K562 (cell line): ENCODE measurements around the gene STK25. TPM values are rescaled to one million over a fixed set of nuclear protein-coding genes. Genes with fewer than 3 reads are reported as not detected.

Source experiments
- ATAC-seq: fragments of 200-7000 bp; cut with Tn5 transposase; 3 replicates; pipeline ENCODE4 v1.9.1; 2020; ENCODE audit warnings: moderate library complexity
- BruUV-seq: library from RNA; stranded (reverse); fragments of 400-500 nt; replicated peaks from 2 replicates; lab custom pipeline; 2021; lab: Mats Ljungman, UMichigan
- CTCF ChIA-PET: fragments of 300-600 bp; formaldehyde crosslinking; extraction: SDS; loops from one replicate; lab custom pipeline; 2021; ENCODE audit warnings: low intra/inter-chr PET ratio; lab: Yijun Ruan, JAX
- POLR2A ChIA-PET: fragments of 300-600, 350-650 bp; sonication (Branson Sonifier 250); formaldehyde crosslinking; extraction: SDS; loops from one replicate; lab custom pipeline; 2021; ENCODE audit warnings: antibody characterized with exemption, inconsistent platforms; lab: Yijun Ruan, JAX
- DNase-seq, 4 experiments: peaks; one replicate each; pipeline versions ENCODE4 v3.0.0 to v3.0.0-alpha.2; 2011 to 2018; ENCODE audit warnings: low spot score in 3 of 4, mixed read lengths in 3 of 4; ENCODE audit errors: extremely low read depth in 1 of 4
- FAIRE-seq: peaks from 2 replicates; lab custom pipeline; 2011; peaks lifted over from hg19 to GRCh38; lab: Jason Lieb, UNC
- H2AFZ ChIP-seq: 2 replicates; pipeline ENCODE4 v1.6.0; 2011; ENCODE audit warnings: low read depth, low read length, control low read depth, inconsistent platforms
- H3K27ac ChIP-seq: fragments of 200-600 bp; 3 replicates; pipeline ENCODE4 v1.8.0; 2011; ENCODE audit warnings: low read depth, mild to moderate bottlenecking, control low read depth, inconsistent platforms, low read length, moderate library complexity, mixed read lengths; ENCODE audit errors: extremely low read depth
- H3K27me3 ChIP-seq, 2 experiments: fragments of 300-600 bp in 1 of 2; 2 replicates in 1 of 2; 3 replicates in 1 of 2; pipeline versions ENCODE4 v1.6.0 to v1.8.0; 2011; ENCODE audit warnings: inconsistent platforms in 2 of 2, low read length in 2 of 2, mild to moderate bottlenecking in 1 of 2, mixed read lengths in 1 of 2, moderate library complexity in 1 of 2; ENCODE audit not compliant: control insufficient read depth in 2 of 2, insufficient read depth in 2 of 2
- H3K36me3 ChIP-seq: fragments of 300-600 bp; 3 replicates; pipeline ENCODE4 v1.8.0; 2011; ENCODE audit warnings: mild to moderate bottlenecking, low read length, inconsistent platforms; ENCODE audit not compliant: control insufficient read depth, insufficient read depth
- H3K4me1 ChIP-seq, 2 experiments: fragments of 200-600 bp in 1 of 2; replicated peaks in 1 of 2; 2 replicates in 1 of 2; 3 replicates in 1 of 2; pipeline versions ENCODE4 v1.5.1 to v1.8.0; 2011; ENCODE audit warnings: inconsistent platforms in 2 of 2, low read length in 2 of 2, mild to moderate bottlenecking in 1 of 2, mixed read lengths in 1 of 2, moderate library complexity in 1 of 2; ENCODE audit not compliant: control insufficient read depth in 2 of 2, insufficient read depth in 2 of 2
- H3K4me2 ChIP-seq: 2 replicates; pipeline ENCODE4 v1.6.1; 2011; ENCODE audit warnings: low read length, control low read depth, inconsistent platforms, mixed read lengths; ENCODE audit not compliant: insufficient read depth
- H3K4me3 ChIP-seq: fragments of 200-600 bp; sonication (generic), shearing (Covaris generic); 2 replicates; pipeline ENCODE4 v1.5.1; 2016; ENCODE audit warnings: control low read depth, inconsistent platforms
- H3K79me2 ChIP-seq: fragments of 200-600 bp; 3 replicates; pipeline ENCODE4 v1.8.0; 2011; ENCODE audit warnings: low read length, inconsistent platforms; ENCODE audit not compliant: control insufficient read depth, insufficient read depth
- H3K9ac ChIP-seq, 2 experiments: 2 replicates each; pipeline versions ENCODE4 v1.6.0 to v1.6.1; 2011; ENCODE audit warnings: low read depth in 2 of 2, low read length in 2 of 2, control low read depth in 1 of 2, inconsistent platforms in 1 of 2, mild to moderate bottlenecking in 1 of 2, mixed read lengths in 1 of 2; ENCODE audit not compliant: insufficient read depth in 1 of 2
- H3K9me1 ChIP-seq: one replicate; pipeline ENCODE4 v1.6.0; 2011; ENCODE audit warnings: inconsistent platforms, mild to moderate bottlenecking, low read length, moderate library complexity; ENCODE audit not compliant: control insufficient read depth, insufficient read depth
- H3K9me3 ChIP-seq: replicated peaks from 2 replicates; pipeline ENCODE4 v1.5.1; 2011; ENCODE audit warnings: low read depth, low read length, inconsistent platforms; ENCODE audit not compliant: control insufficient read depth, insufficient read depth
- H4K20me1 ChIP-seq: replicated peaks from 2 replicates; pipeline ENCODE4 v1.6.1; 2011; ENCODE audit warnings: low read length, inconsistent platforms, mixed read lengths; ENCODE audit not compliant: control insufficient read depth, insufficient read depth
- ARNT ChIP-seq, 2 experiments: fragments of 450-650 bp; IDR thresholded peaks; 2 replicates each; pipeline ENCODE4 v1.6.1; 2016; ENCODE audit warnings: mild to moderate bottlenecking in 1 of 2
- KAT8 ChIP-seq: fragments of 450-650 bp; IDR thresholded peaks from 2 replicates; pipeline ENCODE4 v1.6.1; 2016; ENCODE audit warnings: low read depth, mild to moderate bottlenecking
- MCM7 ChIP-seq, 2 experiments: fragments of 450-650 bp; IDR thresholded peaks; 2 replicates each; pipeline ENCODE4 v1.6.1; 2016 to 2018
- ZKSCAN1 ChIP-seq: fragments of 150-350 bp; IDR thresholded peaks from 2 replicates; pipeline ENCODE4 v1.6.1; 2016; ENCODE audit warnings: low read depth, low read length
- WGBS: fragments of 100-300 bp; shearing (Covaris generic); methylation state at CpG from one replicate; pipeline ENCODE4 v1.1.6; 2016; ENCODE audit warnings: low coverage, mixed read lengths; ENCODE audit not compliant: insufficient coverage; ENCODE audit errors: missing lambda C conversion rate; 5-methylcytosine and 5-hydroxymethylcytosine counted together
- in situ Hi-C: fragments of 300-500 bp; cut with MboI; formaldehyde crosslinking; loops from 4 replicates; pipeline ENCODE4 v1.15.0; 2018; ENCODE audit warnings: inconsistent platforms, mixed read lengths
- intact Hi-C: fragments of 100-400 bp; cut with micrococcal nuclease; formaldehyde crosslinking; loops from 2 replicates; pipeline ENCODE4 v1.14.2; 2022
- polyA plus RNA-seq, 8 experiments: library from polyadenylated mRNA; depleted of rRNA in 4 of 8; stranded (reverse) in 5 of 8; unstranded in 3 of 8; fragments of >200 nt; fragmentation: Nextera tagmentation in 2 of 8; fragmentation: Illumina TruSeq in 1 of 8; extraction: Ambion mirVana in 2 of 8; extraction: Trizol in 1 of 8; gene quantifications; 2 replicates each; pipeline versions ENCODE4 v1.2.1 to v1.2.3, GENCODE V29; 2011 to 2014; ENCODE audit warnings: inconsistent platforms in 1 of 8, missing spikeins in 1 of 8
- total RNA-seq, 7 experiments: library from RNA; depleted of rRNA in 6 of 7; stranded (reverse); fragments of >200 nt in 6 of 7; fragmentation: Illumina TruSeq in 2 of 7; extraction: Trizol in 2 of 7; gene quantifications; 2 replicates each; pipeline versions ENCODE4 v1.2.1 to v1.2.3, GENCODE V29; 2011 to 2021; ENCODE audit warnings: low replicate concordance in 1 of 7
- TF ChIP-seq, protein P1 (sequence below): fragments of 450-650 bp; IDR thresholded peaks from 2 replicates; pipeline ENCODE4 v1.6.1; 2018; ENCODE audit warnings: mild to moderate bottlenecking, low read depth; ENCODE audit not compliant: partially characterized antibody
- TF ChIP-seq, protein P2 (sequence below): fragments of 250-450 bp; sonication (Bioruptor Pico); IDR thresholded peaks from 2 replicates; pipeline ENCODE4 v1.8.0; 2022; ENCODE audit warnings: moderate library complexity, mild to moderate bottlenecking, inconsistent platforms

STK25 gene
- total and polyA plus RNA-seq, 9 of the 15 experiments (the other 6 are each of a cell fraction or from before 2014, with no cell fraction given): 5.4 to 177 (median 116) TPM

DNA sequence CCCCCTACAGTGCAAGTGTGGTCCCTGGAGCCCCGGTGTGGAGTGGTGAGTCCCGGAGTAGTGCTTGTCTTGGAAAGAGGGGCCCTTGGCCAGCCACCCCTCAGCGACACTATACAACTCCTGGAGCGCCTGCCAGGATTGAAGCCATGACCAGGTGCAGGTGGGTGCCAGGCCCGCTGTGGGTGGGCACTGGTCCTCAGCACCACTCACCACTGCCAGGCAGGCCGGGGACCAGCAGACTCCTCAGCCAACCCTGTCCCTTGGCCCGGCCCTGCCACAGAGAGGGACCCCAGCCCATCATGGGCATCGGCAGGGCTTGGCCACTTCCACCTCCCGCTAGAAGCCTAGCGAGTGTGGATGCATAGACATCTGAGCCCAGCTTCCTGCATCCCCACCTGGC lies 42.2 kb downstream of the STK25 start:
- H3K36me3 ChIP-seq: no peaks in the 10 kb centered on the region
- H3K27me3 ChIP-seq: no peaks in the 10 kb centered on the region; a peak in 1 of 5 replicates
- ATAC-seq (no peak), FAIRE-seq (no peak), DNase-seq (no peak)
- H3K4me2 ChIP-seq: no peak overlapping the region
- ChIA-PET CTCF (no interaction called here), POLR2A (interaction anchor here (1.0 kb wide), 1 partner anchor 12 kb away, joined by 3 read pairs; no protein-coding TSS in a partner anchor)
- no peaks in the 10 kb centered on the region for H4K20me1 ChIP-seq
- 38% methylated on average over 4 of the region's 10 CpGs for WGBS
- intact Hi-C loops (no loop called here), in situ Hi-C loops (no loop called here)
- peaks cover 0 to 4% of the 10 kb centered on the region in 2 experiments; a peak in 1 of 5 replicates for H3K4me1 ChIP-seq
- H3K9ac ChIP-seq: no peak overlapping the region
- no peak overlapping the region for H3K4me3 ChIP-seq
- no peaks in the 10 kb centered on the region for H3K9me3 ChIP-seq
- H3K79me2 ChIP-seq: no peaks in the 10 kb centered on the region
- BruUV-seq: no TSS peak
- no peak overlapping the region for H3K27ac ChIP-seq
- no peak overlapping the region for H2AFZ ChIP-seq
- no peaks in the 10 kb centered on the region for H3K9me1 ChIP-seq
- TF ChIP-seq, protein P1, sequence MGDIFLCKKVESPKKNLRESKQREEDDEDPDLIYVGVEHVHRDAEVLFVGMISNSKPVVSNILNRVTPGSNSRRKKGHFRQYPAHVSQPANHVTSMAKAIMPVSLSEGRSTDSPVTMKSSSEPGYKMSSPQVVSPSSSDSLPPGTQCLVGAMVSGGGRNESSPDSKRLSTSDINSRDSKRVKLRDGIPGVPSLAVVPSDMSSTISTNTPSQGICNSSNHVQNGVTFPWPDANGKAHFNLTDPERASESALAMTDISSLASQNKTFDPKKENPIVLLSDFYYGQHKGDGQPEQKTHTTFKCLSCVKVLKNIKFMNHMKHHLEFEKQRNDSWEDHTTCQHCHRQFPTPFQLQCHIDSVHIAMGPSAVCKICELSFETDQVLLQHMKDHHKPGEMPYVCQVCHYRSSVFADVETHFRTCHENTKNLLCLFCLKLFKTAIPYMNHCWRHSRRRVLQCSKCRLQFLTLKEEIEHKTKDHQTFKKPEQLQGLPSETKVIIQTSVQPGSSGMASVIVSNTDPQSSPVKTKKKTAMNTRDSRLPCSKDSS: no peak
- TF ChIP-seq KAT8: no peak
- no peak for TF ChIP-seq ARNT (IDR thresholded peaks at IDR 0.05)
- TF ChIP-seq, protein P2, sequence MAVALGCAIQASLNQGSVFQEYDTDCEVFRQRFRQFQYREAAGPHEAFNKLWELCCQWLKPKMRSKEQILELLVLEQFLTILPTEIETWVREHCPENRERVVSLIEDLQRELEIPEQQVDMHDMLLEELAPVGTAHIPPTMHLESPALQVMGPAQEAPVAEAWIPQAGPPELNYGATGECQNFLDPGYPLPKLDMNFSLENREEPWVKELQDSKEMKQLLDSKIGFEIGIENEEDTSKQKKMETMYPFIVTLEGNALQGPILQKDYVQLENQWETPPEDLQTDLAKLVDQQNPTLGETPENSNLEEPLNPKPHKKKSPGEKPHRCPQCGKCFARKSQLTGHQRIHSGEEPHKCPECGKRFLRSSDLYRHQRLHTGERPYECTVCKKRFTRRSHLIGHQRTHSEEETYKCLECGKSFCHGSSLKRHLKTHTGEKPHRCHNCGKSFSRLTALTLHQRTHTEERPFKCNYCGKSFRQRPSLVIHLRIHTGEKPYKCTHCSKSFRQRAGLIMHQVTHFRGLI (CRISPR knock-in tag): no peak
- no peak for TF ChIP-seq MCM7 (IDR thresholded peaks at IDR 0.05)
- TF ChIP-seq ZKSCAN1: no peak
- TF ChIP-seq, all 486 proteins: peak for 0
